ENCODE data around the gene RAB4B.
"Not testable (repeated sequence)": the region's sequence is repeated elsewhere in the genome, so short reads cannot be mapped to it uniquely, and the experiment has no call there.

Gene RAB4B

GRCh38 chr19:40809358-40810086, 31.5 kb downstream of the RAB4B start:
- H3K4me1 ChIP-seq (ENCODE audit: control insufficient read depth, insufficient read depth, low read length, poor library complexity, severe bottlenecking) = peaks cover 65% of the 10 kb centered on the region
- no peak overlapping the region for H3K27ac ChIP-seq (ENCODE audit: insufficient read depth, low read length, poor library complexity, severe bottlenecking)
- no peak overlapping the region for H3K4me3 ChIP-seq (ENCODE audit: insufficient read depth, low read depth, low read length, poor library complexity, severe bottlenecking)
- no peaks in the 10 kb centered on the region for H3K9me3 ChIP-seq (ENCODE audit: control insufficient read depth, low read length)
- peaks cover 22% of the 10 kb centered on the region for H3K36me3 ChIP-seq (ENCODE audit: control insufficient read depth, insufficient read depth, low read length)
- no peak for DNase-seq
- no peaks in the 10 kb centered on the region for H3K27me3 ChIP-seq (replicated peaks; ENCODE audit: control insufficient read depth, insufficient read depth, low read length, poor library complexity, severe bottlenecking)

DNA sequence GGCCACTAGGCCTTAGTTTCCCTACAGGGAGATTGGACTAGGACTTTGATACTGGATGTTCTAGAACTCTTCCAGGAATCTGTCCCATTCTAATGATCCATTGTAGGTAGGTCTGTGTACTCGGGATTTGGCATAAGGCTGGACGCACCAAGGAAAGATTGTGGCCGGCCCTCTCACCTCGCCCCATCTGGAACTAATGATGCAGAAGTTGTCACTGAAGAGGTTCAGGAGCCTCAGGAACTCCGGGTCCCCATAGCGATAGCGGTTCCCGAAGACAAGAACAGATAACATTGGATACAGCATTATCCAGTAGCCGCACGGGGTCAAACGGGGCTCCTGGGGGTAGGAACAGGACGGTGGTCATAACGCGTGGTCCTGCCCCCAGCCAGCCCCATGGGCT, 32.1 kb downstream of the RAB4B start:
- no peak overlapping the region for H3K27ac ChIP-seq (ENCODE audit: insufficient read depth, low read length, poor library complexity, severe bottlenecking)

DNA sequence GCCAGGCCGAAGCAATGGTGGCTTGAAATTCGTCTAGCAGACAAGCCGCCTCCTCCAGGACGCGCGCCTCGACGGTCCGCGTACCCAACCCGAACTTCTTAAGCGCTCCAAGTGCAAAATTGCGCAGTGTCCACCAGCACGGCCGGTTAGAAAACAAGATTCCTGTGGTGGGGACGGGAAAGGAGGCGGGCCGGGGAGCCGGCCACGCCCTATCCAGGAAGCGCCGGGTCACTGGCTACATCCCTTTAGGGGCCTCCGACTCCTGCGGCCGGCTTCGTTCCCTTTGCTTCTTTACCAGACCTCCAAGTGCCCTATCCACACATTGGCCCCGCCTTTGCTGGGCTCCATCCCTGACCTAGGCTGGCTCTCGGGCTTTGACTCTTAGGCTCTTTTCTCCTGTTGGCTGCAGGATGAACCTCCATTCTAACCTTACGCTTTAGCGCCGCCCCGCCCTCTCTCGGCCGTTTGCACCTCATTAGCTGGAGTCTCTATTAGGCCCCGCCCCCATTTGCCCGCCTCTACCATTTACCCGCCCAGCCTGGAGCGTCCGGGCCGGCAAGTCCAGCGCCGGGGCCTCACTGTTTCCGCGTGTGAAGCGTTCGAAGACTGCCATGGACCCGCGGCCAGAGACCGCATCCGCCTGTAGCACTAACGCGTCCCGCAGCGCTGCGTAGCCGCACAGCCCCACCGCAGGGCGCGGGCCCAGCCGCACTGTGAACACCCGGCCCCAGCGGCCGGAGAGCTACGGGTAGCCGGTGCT, 32.8 kb downstream of the RAB4B start:
- Histone ChIP-seq H3K4me3 (ENCODE audit: insufficient read depth, low read depth, low read length, poor library complexity, severe bottlenecking) (peak overlapping the region; percentile 48), H3K4me1 (ENCODE audit: control insufficient read depth, insufficient read depth, low read length, poor library complexity, severe bottlenecking) (peaks cover 51% of the 10 kb centered on the region)

More for the DNA sequence above, 32.1 kb downstream of the RAB4B start:
- Histone ChIP-seq H3K4me3 (ENCODE audit: insufficient read depth, low read depth, low read length, poor library complexity, severe bottlenecking) (no peak overlapping the region), H3K27me3 (replicated peaks; ENCODE audit: control insufficient read depth, insufficient read depth, low read length, poor library complexity, severe bottlenecking) (no peaks in the 10 kb centered on the region), H3K4me1 (ENCODE audit: control insufficient read depth, insufficient read depth, low read length, poor library complexity, severe bottlenecking) (peaks cover 58% of the 10 kb centered on the region), H3K9me3 (ENCODE audit: control insufficient read depth, low read length) (no peaks in the 10 kb centered on the region), H3K36me3 (ENCODE audit: control insufficient read depth, insufficient read depth, low read length) (peaks cover 22% of the 10 kb centered on the region)
- no peak for DNase-seq

GRCh38 chr19:40811478-40812341, 33.7 kb downstream of the RAB4B start:
- Histone ChIP-seq H3K27me3 (replicated peaks; ENCODE audit: control insufficient read depth, insufficient read depth, low read length, poor library complexity, severe bottlenecking) (no peaks in the 10 kb centered on the region), H3K9me3 (ENCODE audit: control insufficient read depth, low read length) (no peaks in the 10 kb centered on the region), H3K4me1 (ENCODE audit: control insufficient read depth, insufficient read depth, low read length, poor library complexity, severe bottlenecking) (peaks cover 43% of the 10 kb centered on the region), H3K4me3 (ENCODE audit: insufficient read depth, low read depth, low read length, poor library complexity, severe bottlenecking) (peak overlapping the region; percentile 48), H3K27ac (ENCODE audit: insufficient read depth, low read length, poor library complexity, severe bottlenecking) (no peak overlapping the region), H3K36me3 (ENCODE audit: control insufficient read depth, insufficient read depth, low read length) (peaks cover 22% of the 10 kb centered on the region)
- no peak for DNase-seq

More for the DNA sequence above, 32.8 kb downstream of the RAB4B start:
- DNase-seq = peak; percentile 40 to 53 (median 46)
- H3K27ac ChIP-seq (ENCODE audit: insufficient read depth, low read length, poor library complexity, severe bottlenecking); H3K27me3 ChIP-seq (replicated peaks; ENCODE audit: control insufficient read depth, insufficient read depth, low read length, poor library complexity, severe bottlenecking); H3K9me3 ChIP-seq (ENCODE audit: control insufficient read depth, low read length): not testable (repeated sequence)
- peaks cover 22% of the 10 kb centered on the region for H3K36me3 ChIP-seq (ENCODE audit: control insufficient read depth, insufficient read depth, low read length)

- not testable (repeated sequence) for H3K27ac ChIP-seq (ENCODE audit: insufficient read depth, low read length, poor library complexity, severe bottlenecking); H3K4me3 ChIP-seq (ENCODE audit: insufficient read depth, low read depth, low read length, poor library complexity, severe bottlenecking); H3K27me3 ChIP-seq (replicated peaks; ENCODE audit: control insufficient read depth, insufficient read depth, low read length, poor library complexity, severe bottlenecking); DNase-seq; H3K9me3 ChIP-seq (ENCODE audit: control insufficient read depth, low read length)
- Histone ChIP-seq H3K4me1 (ENCODE audit: control insufficient read depth, insufficient read depth, low read length, poor library complexity, severe bottlenecking) (peaks cover 34% of the 10 kb centered on the region), H3K36me3 (ENCODE audit: control insufficient read depth, insufficient read depth, low read length) (peaks cover 19% of the 10 kb centered on the region)
Measured at GRCh38 chr19:40812571-40812970, 34.5 kb downstream of the RAB4B start.

DNA sequence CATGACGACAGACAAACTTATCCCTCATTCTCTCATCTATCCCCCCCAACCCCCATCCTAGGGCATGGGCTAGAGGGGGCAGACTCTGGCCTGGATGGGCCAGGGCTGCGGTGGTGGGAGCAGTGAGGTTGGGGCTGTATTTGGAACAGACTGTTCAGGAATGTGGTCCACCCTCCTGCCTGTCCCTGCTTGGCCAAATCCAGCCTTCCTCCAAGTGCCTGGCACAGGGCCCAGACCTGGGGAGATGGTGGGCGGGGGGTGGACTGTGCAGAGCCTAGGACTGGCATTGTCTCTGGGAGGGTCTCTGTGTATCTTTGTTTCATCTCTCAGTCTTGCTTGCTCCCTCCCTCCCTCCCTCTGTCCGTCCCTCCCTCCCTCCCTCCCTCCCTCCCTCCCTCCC, 35.1 kb downstream of the RAB4B start:
- H3K4me3 ChIP-seq (ENCODE audit: insufficient read depth, low read depth, low read length, poor library complexity, severe bottlenecking) = no peak overlapping the region
- DNase-seq = no peak
- no peak overlapping the region for H3K27ac ChIP-seq (ENCODE audit: insufficient read depth, low read length, poor library complexity, severe bottlenecking)
- peaks cover 28% of the 10 kb centered on the region for H3K4me1 ChIP-seq (ENCODE audit: control insufficient read depth, insufficient read depth, low read length, poor library complexity, severe bottlenecking)
- H3K36me3 ChIP-seq (ENCODE audit: control insufficient read depth, insufficient read depth, low read length) = peaks cover 13% of the 10 kb centered on the region
- H3K27me3 ChIP-seq (replicated peaks; ENCODE audit: control insufficient read depth, insufficient read depth, low read length, poor library complexity, severe bottlenecking) = no peaks in the 10 kb centered on the region
- H3K9me3 ChIP-seq (ENCODE audit: control insufficient read depth, low read length) = no peaks in the 10 kb centered on the region

DNA sequence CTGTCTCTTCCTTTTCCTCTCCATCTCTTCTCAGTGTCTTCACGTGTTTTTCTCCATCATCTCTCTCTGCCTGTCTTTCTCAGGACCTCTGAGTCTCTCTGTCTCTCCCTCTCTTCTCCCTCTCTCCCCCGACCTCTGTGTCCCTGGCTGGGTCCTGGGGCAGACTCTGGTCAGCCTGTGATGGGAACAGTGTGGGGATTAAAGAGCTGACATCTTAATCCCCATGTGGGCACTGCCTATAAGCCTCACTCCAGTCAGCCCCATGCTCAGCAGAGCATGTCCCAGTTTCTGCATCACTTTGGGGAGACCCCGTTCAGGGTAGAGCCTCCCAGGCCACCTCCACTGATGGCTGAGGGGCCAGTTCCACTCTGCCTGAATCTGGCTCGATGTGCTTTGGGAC, 37.2 kb downstream of the RAB4B start:
- H3K27me3 ChIP-seq (replicated peaks; ENCODE audit: control insufficient read depth, insufficient read depth, low read length, poor library complexity, severe bottlenecking) = no peaks in the 10 kb centered on the region
- H3K4me1 ChIP-seq (ENCODE audit: control insufficient read depth, insufficient read depth, low read length, poor library complexity, severe bottlenecking) = peaks cover 24% of the 10 kb centered on the region
- H3K27ac ChIP-seq (ENCODE audit: insufficient read depth, low read length, poor library complexity, severe bottlenecking) = no peak overlapping the region
- H3K36me3 ChIP-seq (ENCODE audit: control insufficient read depth, insufficient read depth, low read length) = no peaks in the 10 kb centered on the region
- no peak overlapping the region for H3K4me3 ChIP-seq (ENCODE audit: insufficient read depth, low read depth, low read length, poor library complexity, severe bottlenecking)
- no peaks in the 10 kb centered on the region for H3K9me3 ChIP-seq (ENCODE audit: control insufficient read depth, low read length)
- no peak for DNase-seq

GRCh38 chr19:40818480-40819399, 40.7 kb downstream of the RAB4B start:
- H3K27me3 ChIP-seq (replicated peaks; ENCODE audit: control insufficient read depth, insufficient read depth, low read length, poor library complexity, severe bottlenecking); H3K36me3 ChIP-seq (ENCODE audit: control insufficient read depth, insufficient read depth, low read length); H3K4me1 ChIP-seq (ENCODE audit: control insufficient read depth, insufficient read depth, low read length, poor library complexity, severe bottlenecking); H3K9me3 ChIP-seq (ENCODE audit: control insufficient read depth, low read length): not testable (repeated sequence)
- Histone ChIP-seq H3K27ac (ENCODE audit: insufficient read depth, low read length, poor library complexity, severe bottlenecking) (peak overlapping the region; percentile 59), H3K4me3 (ENCODE audit: insufficient read depth, low read depth, low read length, poor library complexity, severe bottlenecking) (peak overlapping the region; percentile 44)
- DNase-seq = peak; percentile 65 to 69 (median 67)

- H3K4me1 ChIP-seq (ENCODE audit: control insufficient read depth, insufficient read depth, low read length, poor library complexity, severe bottlenecking); H3K4me3 ChIP-seq (ENCODE audit: insufficient read depth, low read depth, low read length, poor library complexity, severe bottlenecking): not testable (repeated sequence)
- H3K27ac ChIP-seq (ENCODE audit: insufficient read depth, low read length, poor library complexity, severe bottlenecking) = peak overlapping the region; percentile 55
Measured at GRCh38 chr19:40819479-40820234, 41.6 kb downstream of the RAB4B start.

More at GRCh38 chr19:40819479-40820234, 41.6 kb downstream of the RAB4B start:
- peak; percentile 32 to 55 (median 41) for DNase-seq
- H3K27me3 ChIP-seq (replicated peaks; ENCODE audit: control insufficient read depth, insufficient read depth, low read length, poor library complexity, severe bottlenecking); H3K36me3 ChIP-seq (ENCODE audit: control insufficient read depth, insufficient read depth, low read length); H3K9me3 ChIP-seq (ENCODE audit: control insufficient read depth, low read length): not testable (repeated sequence)
